Measurements from ENCODE around the gene HTR2B.
"Not testable (repeated sequence)": the region's sequence is repeated elsewhere in the genome, so short reads cannot be mapped to it uniquely, and the experiment has no call there.

The HTR2B gene

DNA sequence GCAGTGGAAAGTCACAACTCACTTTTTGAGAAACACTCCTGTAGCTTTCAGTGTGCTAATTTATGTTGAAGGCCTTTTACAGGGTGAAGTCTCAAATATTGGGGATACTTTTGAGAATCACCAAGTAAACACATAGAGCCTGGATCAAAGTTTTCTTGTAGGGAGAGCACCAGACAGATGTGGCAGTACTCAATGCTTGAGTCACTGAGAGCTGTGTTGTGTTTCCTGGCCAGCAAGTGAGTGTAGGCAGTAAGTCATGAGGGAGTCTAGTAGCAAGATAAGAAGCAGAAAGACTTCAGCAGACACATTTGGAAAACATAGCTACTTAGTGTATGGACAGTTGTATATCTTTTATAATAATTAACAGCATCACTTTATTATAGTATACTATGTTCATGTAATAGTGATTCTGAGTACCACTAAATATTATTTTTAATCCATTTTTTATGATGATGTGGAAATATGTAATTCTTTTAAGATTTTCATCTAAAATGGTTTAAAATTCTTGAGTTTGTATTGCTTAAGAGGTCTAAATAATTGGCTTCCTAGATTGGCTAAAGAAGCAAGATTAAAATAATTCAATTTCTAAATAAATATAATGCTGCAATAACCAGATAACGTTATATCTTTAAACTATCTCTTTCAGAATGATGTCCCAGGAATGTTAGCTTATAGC, 55.3 kb downstream of the HTR2B start:
- DNase-seq, result no peak

DNA sequence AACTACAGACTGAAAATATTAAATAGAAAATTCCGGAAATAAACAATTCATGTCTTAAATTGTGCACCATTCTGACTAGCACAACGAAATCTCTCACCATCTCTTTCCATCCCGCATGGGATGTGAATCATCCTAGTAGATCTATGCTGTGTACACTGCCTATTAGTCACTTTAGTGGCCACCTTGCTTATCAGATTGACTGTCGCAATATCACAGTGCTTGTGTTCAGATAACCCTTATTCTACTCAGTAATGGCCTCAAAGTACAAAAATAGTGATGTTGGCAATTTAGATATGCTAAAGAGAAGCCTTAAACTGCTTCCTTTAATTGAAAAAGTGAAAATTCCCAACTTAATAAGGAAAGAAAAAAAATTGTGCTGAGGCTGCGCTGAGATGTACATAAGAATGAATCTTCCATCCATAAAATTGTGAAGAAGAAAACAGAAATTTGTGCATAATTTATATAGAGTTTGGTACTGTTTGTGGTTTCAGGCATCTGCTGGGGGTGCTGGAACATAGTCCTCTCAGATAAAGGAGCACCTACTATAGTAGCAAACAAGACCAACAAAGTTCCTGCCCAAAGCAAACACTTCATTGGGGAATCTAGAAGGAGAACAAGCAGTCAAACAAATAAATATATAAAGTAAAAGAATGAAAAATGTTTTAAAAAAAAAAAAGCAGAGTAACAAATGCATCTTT, 56.2 kb downstream of the HTR2B start:
- DNase-seq, result no peak

DNA sequence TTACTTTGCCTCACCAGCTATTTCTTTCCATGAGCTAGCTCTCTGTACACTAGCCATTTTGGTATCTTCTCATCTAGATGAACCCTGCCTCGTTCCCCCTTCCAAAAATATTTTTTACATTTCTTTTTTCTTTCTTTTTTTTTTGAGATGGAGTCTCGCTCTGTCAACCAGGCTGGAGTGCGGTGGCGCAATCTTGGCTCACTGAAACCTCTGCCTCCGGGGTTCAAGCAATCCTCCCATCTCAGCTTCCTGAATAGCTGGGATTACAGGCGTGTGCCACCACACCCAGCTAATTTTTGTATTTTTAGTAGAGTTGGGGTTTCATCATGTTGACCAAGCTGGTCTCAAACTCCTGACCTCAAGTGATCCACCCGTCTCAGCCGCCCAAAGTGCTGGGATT, 57.3 kb downstream of the HTR2B start:
- not testable (repeated sequence) for DNase-seq

DNA sequence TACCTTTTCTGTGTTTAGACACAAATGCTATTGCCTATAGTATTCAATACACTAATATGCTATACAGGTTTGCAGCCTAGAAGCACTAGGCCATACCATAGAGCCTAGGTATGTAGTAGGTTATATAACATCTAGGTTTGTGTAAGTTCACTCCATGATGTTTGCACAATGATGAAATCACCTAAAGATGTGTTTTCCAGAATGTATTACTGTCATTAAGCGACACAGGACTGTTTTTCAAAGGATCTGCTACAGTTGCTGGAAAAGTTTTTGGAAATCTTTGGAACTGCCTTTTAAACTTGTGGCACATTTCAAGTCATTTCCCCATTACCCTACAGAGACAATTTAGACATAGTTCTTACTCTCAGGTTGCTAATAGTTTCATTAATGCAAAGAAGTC, 58.9 kb downstream of the HTR2B start:
- no peak for DNase-seq

DNA sequence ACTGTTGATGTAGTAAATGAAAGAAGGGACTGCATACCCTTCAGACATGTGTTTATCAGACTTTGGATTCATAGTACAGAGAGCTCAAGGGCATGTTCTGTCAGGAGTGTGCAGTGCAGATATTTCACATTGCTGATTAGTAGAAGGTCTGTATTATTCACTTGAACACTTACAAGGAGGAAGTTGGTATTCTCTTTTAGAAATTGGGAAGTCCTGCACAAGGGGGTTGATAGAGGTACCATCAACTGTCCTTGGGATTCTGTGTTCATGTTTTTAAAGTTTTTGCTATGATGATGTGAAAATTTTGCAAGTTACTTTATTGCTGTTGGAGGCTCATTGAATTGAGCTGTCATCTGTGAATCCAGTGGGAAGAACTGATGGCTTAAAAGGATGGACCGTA, 61.5 kb downstream of the HTR2B start:
- DNase-seq, result no peak

DNA sequence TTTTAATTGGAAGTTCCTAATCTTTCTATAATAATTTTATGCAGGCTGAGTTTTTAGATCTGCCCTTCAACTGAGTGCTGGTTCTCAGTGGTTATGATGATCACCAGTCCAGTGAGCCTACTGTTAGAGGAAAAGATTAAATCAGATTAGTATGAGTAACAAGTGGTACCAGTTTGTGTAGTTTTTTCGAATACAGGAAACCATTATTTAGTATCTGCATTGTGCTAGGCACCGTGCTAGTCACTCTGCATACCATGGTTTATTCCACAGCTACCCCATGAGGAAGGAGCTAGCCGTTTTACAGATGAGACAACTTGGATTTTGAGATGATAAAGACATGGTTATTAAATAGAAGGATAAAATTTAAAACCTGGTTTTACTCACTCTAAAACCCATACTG, 62.1 kb downstream of the HTR2B start:
- no peak for DNase-seq

DNA sequence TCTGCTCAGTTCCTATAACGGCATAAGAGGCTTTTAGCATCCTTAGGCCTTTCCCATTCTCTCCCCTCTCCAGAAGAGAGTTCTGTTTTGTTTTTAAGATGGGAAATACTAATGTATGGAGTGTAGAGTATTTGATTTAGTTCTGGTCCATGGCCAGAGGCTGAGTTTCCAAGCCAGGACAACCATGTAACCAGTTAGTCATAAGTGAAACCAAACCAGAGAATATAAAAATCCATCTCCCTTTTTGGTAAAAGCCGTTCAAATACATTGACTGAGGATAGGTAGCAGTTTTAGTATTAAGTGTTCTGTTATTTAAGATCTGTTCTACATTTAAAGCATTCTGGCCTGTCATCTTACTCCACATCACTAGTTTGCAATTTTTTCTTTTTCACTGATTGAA, 65.1 kb downstream of the HTR2B start:
- DNase-seq, result no peak

DNA sequence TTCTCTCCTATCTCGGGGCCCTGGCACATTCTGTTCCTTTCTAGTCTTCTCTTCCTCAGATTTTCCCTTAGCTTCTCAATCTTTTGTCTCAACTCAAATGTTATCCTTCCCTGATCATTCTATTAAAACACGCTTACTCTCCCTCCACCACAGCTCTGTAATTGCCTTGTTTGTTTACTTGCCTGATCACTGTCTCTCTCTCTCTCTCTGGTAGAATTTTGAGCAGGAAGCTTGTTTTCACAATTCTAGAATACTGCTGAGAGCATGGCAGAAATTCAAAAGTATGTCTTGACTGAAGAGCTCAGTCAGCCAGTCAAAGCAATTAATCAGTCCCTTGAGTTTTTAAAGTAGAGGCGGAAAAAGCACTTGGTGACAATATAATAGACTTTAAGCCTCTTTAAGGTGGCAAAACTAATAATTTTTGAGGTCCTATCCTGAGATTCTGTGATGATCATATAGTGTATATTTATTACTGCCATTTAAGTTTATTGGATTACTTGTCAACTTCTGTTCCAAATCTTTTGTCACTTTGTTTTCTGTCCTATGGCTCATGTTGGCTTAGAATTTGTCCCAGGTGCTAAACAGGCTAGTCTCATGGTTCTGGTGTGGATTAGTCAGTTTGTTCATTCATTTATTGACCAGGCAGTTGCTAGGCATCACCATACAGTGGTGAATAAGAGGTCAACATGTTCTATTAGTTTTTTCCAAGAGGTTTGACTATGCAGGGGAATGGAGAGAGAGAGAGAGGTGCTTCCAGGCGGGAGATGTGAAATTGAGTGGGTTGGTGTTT, 65.9 kb downstream of the HTR2B start:
- DNase-seq, result no peak

Data from activated CD4-positive, alpha-beta T cell treated with anti-CD3 and anti-CD28 coated beads for 4 hours (primary cell).